PC-9 (cell line): ENCODE results near the gene KCNQ5. TPM values are rescaled to one million over a fixed set of nuclear protein-coding genes. Genes with fewer than 3 reads are reported as not detected.

ENCODE experiments used
- BruUV-seq: library from RNA; stranded (reverse); fragments of 400-500 nt; replicated peaks from 2 replicates; lab custom pipeline; 2021; lab: Mats Ljungman, UMichigan
- CTCF ChIA-PET: fragments of 300-600 bp; sonication (Branson Sonifier 250); formaldehyde crosslinking; loops from one replicate; lab custom pipeline; 2022; ENCODE audit warnings: antibody characterized with exemption; lab: Charles Lee
- POLR2A ChIA-PET: fragments of 300-600 bp; sonication (Branson Sonifier 250); formaldehyde crosslinking; loops from one replicate; lab custom pipeline; 2022; ENCODE audit warnings: antibody characterized with exemption; ENCODE audit not compliant: unreplicated experiment; lab: Charles Lee
- DNase-seq, 2 experiments: peaks; one replicate each; pipeline versions ENCODE4 v3.0.0 to v3.0.0-alpha.2; 2015 to 2022; ENCODE audit warnings: mixed read lengths in 1 of 2
- H2AFZ ChIP-seq: fragments of 200-600 bp; sonication (generic); 2 replicates; pipeline ENCODE4 v1.8.1; 2017; ENCODE audit warnings: antibody characterized with exemption
- H3F3A ChIP-seq: fragments of 200-600 bp; sonication (generic); 2 replicates; pipeline ENCODE4 v1.8.1; 2017; ENCODE audit warnings: antibody characterized with exemption, mild to moderate bottlenecking, low read depth; ENCODE audit not compliant: insufficient read depth
- H3K27ac ChIP-seq: fragments of 200-600 bp; sonication (generic); 2 replicates; pipeline ENCODE4 v1.6.1; 2016; ENCODE audit warnings: mixed run types
- H3K27me3 ChIP-seq: fragments of 200-600 bp; sonication (generic); 2 replicates; pipeline ENCODE4 v1.6.1; 2016; ENCODE audit warnings: low read depth, mixed run types; ENCODE audit not compliant: insufficient read depth
- H3K36me3 ChIP-seq: fragments of 200-600 bp; sonication (generic); 2 replicates; pipeline ENCODE4 v1.6.1; 2016; ENCODE audit warnings: low read depth, mixed run types
- H3K4me1 ChIP-seq: fragments of 200-600 bp; sonication (generic); replicated peaks from 2 replicates; pipeline ENCODE4 v1.6.1; 2016; ENCODE audit warnings: mixed run types; ENCODE audit not compliant: insufficient read depth
- H3K4me2 ChIP-seq: fragments of 200-600 bp; sonication (generic); 2 replicates; pipeline ENCODE4 v1.6.1; 2017; ENCODE audit warnings: mixed run types
- H3K4me3 ChIP-seq: fragments of 200-600 bp; sonication (generic); 2 replicates; pipeline ENCODE4 v1.6.1; 2016; ENCODE audit warnings: mixed run types
- H3K79me2 ChIP-seq: fragments of 200-600 bp; sonication (generic); 2 replicates; pipeline ENCODE4 v1.6.1; 2017; ENCODE audit warnings: low read depth, mixed run types
- H3K9me2 ChIP-seq: fragments of 200-600 bp; sonication (generic); 2 replicates; pipeline ENCODE4 v1.8.1; 2017; ENCODE audit warnings: mild to moderate bottlenecking; ENCODE audit not compliant: insufficient read depth
- H3K9me3 ChIP-seq: fragments of 200-600 bp; sonication (generic); 2 replicates; pipeline ENCODE4 v1.8.1; 2016; ENCODE audit warnings: low read depth; ENCODE audit not compliant: insufficient read depth
- H4K20me1 ChIP-seq: fragments of 200-600 bp; sonication (generic); 2 replicates; pipeline ENCODE4 v1.8.1; 2017; ENCODE audit not compliant: insufficient read depth
- EZH2 ChIP-seq: fragments of 200-600 bp; sonication (generic); IDR thresholded peaks from 2 replicates; pipeline ENCODE4 v1.8.0; 2017; ENCODE audit warnings: antibody characterized with exemption, low read depth
- intact Hi-C: fragments of 100-400 bp; cut with micrococcal nuclease; formaldehyde crosslinking; loops from one replicate; pipeline ENCODE4 v1.10.0; 2022; ENCODE audit not compliant: unreplicated experiment
- total RNA-seq: library from RNA; stranded (reverse); gene quantifications from 2 replicates; pipeline ENCODE4 v1.2.3, GENCODE V29; 2021
- TF ChIP-seq, protein P1 (sequence below): fragments of 200-600 bp; sonication (generic); conservative IDR thresholded peaks from 2 replicates; pipeline ENCODE4 v1.6.1; 2017; ENCODE audit warnings: mixed run types, antibody characterized with exemption, mild to moderate bottlenecking, moderate library complexity

KCNQ5 gene
- total RNA-seq, 1 experiment from 2014 or later = 0.20 TPM

DNA sequence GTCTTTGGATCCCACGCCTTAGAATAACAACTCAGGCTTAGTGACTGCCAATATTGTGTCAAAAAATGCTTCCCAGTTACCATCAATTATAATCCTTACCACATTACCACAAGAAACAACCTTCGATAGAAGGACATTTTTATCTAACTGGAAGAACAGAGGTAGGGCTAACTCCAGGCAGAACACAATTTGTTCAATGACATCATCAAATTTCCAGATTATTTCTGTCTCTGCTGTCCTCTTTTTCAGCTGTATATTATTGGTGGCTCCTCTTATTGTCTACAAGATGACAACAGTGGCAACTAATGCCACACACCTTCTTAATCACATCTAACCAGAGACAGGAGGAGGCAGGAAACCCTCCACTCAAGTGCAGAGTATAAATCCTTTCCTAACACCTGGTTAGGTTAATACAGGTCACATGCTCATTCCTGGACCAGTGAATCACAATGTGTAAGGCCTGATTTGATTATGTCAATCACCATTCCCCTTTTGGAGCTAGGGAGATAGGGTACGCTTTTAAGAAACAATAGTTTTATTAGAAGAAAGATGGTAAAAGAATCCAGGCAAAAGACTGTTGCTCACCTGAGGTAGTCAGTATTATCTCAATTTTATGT lies 585.5 kb downstream of the KCNQ5 start:
- Histone ChIP-seq H3K9me3 (no peaks in the 10 kb centered on the region), H3K9me2 (no peaks in the 10 kb centered on the region), H3K27ac (no peak overlapping the region), H3K27me3 (no peaks in the 10 kb centered on the region), H3K79me2 (no peaks in the 10 kb centered on the region), H3K4me3 (no peak overlapping the region), H3K4me2 (no peak overlapping the region), H3F3A (no peaks in the 10 kb centered on the region), H3K36me3 (no peaks in the 10 kb centered on the region), H2AFZ (no peak overlapping the region), H4K20me1 (no peaks in the 10 kb centered on the region), H3K4me1 (no peaks in the 10 kb centered on the region)
- no peak for TF ChIP-seq EZH2
- TF ChIP-seq, protein P1, sequence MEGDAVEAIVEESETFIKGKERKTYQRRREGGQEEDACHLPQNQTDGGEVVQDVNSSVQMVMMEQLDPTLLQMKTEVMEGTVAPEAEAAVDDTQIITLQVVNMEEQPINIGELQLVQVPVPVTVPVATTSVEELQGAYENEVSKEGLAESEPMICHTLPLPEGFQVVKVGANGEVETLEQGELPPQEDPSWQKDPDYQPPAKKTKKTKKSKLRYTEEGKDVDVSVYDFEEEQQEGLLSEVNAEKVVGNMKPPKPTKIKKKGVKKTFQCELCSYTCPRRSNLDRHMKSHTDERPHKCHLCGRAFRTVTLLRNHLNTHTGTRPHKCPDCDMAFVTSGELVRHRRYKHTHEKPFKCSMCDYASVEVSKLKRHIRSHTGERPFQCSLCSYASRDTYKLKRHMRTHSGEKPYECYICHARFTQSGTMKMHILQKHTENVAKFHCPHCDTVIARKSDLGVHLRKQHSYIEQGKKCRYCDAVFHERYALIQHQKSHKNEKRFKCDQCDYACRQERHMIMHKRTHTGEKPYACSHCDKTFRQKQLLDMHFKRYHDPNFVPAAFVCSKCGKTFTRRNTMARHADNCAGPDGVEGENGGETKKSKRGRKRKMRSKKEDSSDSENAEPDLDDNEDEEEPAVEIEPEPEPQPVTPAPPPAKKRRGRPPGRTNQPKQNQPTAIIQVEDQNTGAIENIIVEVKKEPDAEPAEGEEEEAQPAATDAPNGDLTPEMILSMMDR = no peak
- POLR2A ChIA-PET = no interaction called here
- no peak for DNase-seq
- intact Hi-C loops = no loop called here
- CTCF ChIA-PET = no interaction called here
- BruUV-seq = no TSS peak

DNA sequence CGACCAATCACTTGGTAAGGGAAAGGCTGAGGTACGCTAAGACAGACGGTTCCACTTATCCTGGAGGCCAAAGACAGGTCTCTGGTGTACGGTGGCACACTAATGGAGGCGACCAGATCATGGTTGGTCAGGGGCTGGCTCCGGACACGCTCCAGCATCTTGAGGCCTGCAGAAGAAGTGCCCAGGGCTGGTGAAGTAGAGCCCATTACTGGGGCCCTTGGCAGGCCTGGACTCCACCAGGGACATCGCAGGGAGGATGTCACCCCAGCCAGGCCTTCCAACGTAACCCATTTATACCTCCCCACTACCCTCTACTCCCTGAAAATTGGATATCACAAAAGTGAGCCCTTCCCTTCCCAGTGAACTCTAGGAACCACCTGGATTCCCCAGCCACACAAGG lies 587.3 kb downstream of the KCNQ5 start:
- H3F3A ChIP-seq = no peaks in the 10 kb centered on the region
- H2AFZ ChIP-seq = no peak overlapping the region
- BruUV-seq = no TSS peak
- no peaks in the 10 kb centered on the region for H3K9me3 ChIP-seq
- no peaks in the 10 kb centered on the region for H3K79me2 ChIP-seq
- TF ChIP-seq EZH2 = no peak
- TF ChIP-seq, protein P1 = no peak
- no peak overlapping the region for H3K4me3 ChIP-seq
- H3K9me2 ChIP-seq = no peaks in the 10 kb centered on the region
- no peaks in the 10 kb centered on the region for H3K36me3 ChIP-seq
- no peaks in the 10 kb centered on the region for H4K20me1 ChIP-seq
- no peak for DNase-seq
- no peak overlapping the region for H3K4me2 ChIP-seq
- ChIA-PET CTCF (no interaction called here), POLR2A (no interaction called here)
- no peaks in the 10 kb centered on the region for H3K27me3 ChIP-seq
- H3K4me1 ChIP-seq = no peaks in the 10 kb centered on the region
- intact Hi-C loops = no loop called here
- no peak overlapping the region for H3K27ac ChIP-seq

DNA sequence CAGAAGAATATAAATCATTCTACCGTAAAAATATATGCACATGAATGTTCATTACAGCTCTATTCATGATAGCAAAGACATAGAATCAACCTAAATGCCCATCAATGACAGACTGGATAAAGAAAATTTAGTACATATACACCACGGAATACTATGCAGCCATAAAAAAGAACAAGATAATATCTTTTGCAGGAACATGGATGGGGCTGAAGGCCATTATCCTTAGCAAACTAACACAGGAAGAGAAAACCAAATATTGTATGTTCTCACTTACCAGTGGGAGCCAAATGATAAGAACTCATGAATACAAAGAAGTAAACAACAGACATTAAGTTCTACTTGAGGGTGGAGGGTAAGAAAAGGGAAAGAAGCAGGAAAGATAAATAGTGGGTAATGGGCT lies 595.0 kb downstream of the KCNQ5 start:
- H3K9me3 ChIP-seq = no peaks in the 10 kb centered on the region
- no peaks in the 10 kb centered on the region for H3K27me3 ChIP-seq
- no peak for DNase-seq
- intact Hi-C loops = no loop called here
- H3K79me2 ChIP-seq = no peaks in the 10 kb centered on the region
- H3K27ac ChIP-seq = no peak overlapping the region
- no peaks in the 10 kb centered on the region for H3F3A ChIP-seq
- H3K9me2 ChIP-seq = no peaks in the 10 kb centered on the region
- H3K36me3 ChIP-seq = no peaks in the 10 kb centered on the region
- H2AFZ ChIP-seq = no peak overlapping the region
- CTCF ChIA-PET = no interaction called here
- no peak overlapping the region for H3K4me3 ChIP-seq
- no peaks in the 10 kb centered on the region for H4K20me1 ChIP-seq
- H3K4me2 ChIP-seq = no peak overlapping the region
- H3K4me1 ChIP-seq = no peaks in the 10 kb centered on the region
- POLR2A ChIA-PET = no interaction called here
- TF ChIP-seq, protein P1 = no peak
- TF ChIP-seq EZH2 = no peak
- BruUV-seq = no TSS peak
